GM13977 (cell line): ENCODE measurements around the gene FOXF2.
A peak's percentile ranks its signal among the peaks of the same experiment; 100 is the strongest.

Experiments
- DNase-seq: peaks from one replicate; pipeline ENCODE4 v3.0.0; 2012; ENCODE audit warnings: low spot score
- CTCF ChIP-seq: IDR thresholded peaks from 2 replicates; pipeline ENCODE4 v1.5.1; 2012; ENCODE audit warnings: mild to moderate bottlenecking, control low read depth; ENCODE audit not compliant: insufficient read depth; ENCODE audit errors: extremely low read depth, missing control alignments
- in situ Hi-C: fragments of 300-500 bp; cut with MboI; formaldehyde crosslinking; loops from one replicate; pipeline ENCODE4 v1.12.0; 2022; ENCODE audit warnings: low sequenced_read_pairs, low pct_unique_long_range_greater_than_20kb, mixed read lengths, inconsistent platforms; ENCODE audit not compliant: unreplicated experiment

Gene FOXF2

GRCh38 chr6:1377526-1377925, 11.8 kb upstream of the FOXF2 start:
- in situ Hi-C loops: loop anchor here (10.0 to 25.0 kb wide), 2 partner anchors 73 to 790 kb away; no protein-coding TSS in a partner anchor
- no peak for TF ChIP-seq CTCF
- peak; percentile 9 for DNase-seq

GRCh38 chr6:1378065-1379016, 11.0 kb upstream of the FOXF2 start:
- in situ Hi-C loops: loop anchor here (10.0 to 25.0 kb wide), 2 partner anchors 74 to 791 kb away; no protein-coding TSS in a partner anchor

GRCh38 chr6:1379017-1379787, 10.2 kb upstream of the FOXF2 start:
- DNase-seq: peak; percentile 58
- TF ChIP-seq CTCF: no peak
- in situ Hi-C loops: loop anchor here (10.0 to 25.0 kb wide), 2 partner anchors 74 to 792 kb away; no protein-coding TSS in a partner anchor

More at GRCh38 chr6:1378065-1379016, 11.0 kb upstream of the FOXF2 start:
- DNase-seq: peak; percentile 42
- no peak for TF ChIP-seq CTCF

GRCh38 chr6:1379788-1380147, 9.6 kb upstream of the FOXF2 start:
- no peak for TF ChIP-seq CTCF
- peak; percentile 37 for DNase-seq
- in situ Hi-C loops: loop anchor here (10.0 to 25.0 kb wide), 3 partner anchors 75 to 792 kb away; no protein-coding TSS in a partner anchor

- in situ Hi-C loops: loop anchor here (10.0 to 25.0 kb wide), 2 partner anchors 586 to 794 kb away; no protein-coding TSS in a partner anchor
- no peak for TF ChIP-seq CTCF
- DNase-seq: peak; percentile 27
Measured at GRCh38 chr6:1380625-1381427, 8.6 kb upstream of the FOXF2 start.
